ENCODE measurements around the gene DGKQ.

Gene DGKQ

GRCh38 chr4:910366-911091 lies 62.8 kb downstream of the DGKQ start:
- TF ChIP-seq CTCF (IDR thresholded peaks at IDR 0.05; ENCODE audit: low read depth, low read length) = no peak
- H3K36me3 ChIP-seq = peaks cover 24% of the 10 kb centered on the region
- peaks cover 2% of the 10 kb centered on the region; the same call in 1 of the 2 replicates for H3K9me3 ChIP-seq
- no peak overlapping the region for H3K4me3 ChIP-seq (ENCODE audit: low read depth, low read length)
- DNase-seq = peak; percentile 6
- H3K27me3 ChIP-seq = no peaks in the 10 kb centered on the region
- peaks cover 7% of the 10 kb centered on the region; the same call in 1 of the 2 replicates for H3K4me1 ChIP-seq

- Histone ChIP-seq H3K4me1 (peaks cover 7% of the 10 kb centered on the region; the same call in 1 of the 2 replicates), H3K9me3 (peaks cover 2% of the 10 kb centered on the region; the same call in 1 of the 2 replicates), H3K36me3 (peaks cover 24% of the 10 kb centered on the region), H3K27me3 (no peaks in the 10 kb centered on the region), H3K4me3 (ENCODE audit: low read depth, low read length) (no peak overlapping the region)
- no peak for TF ChIP-seq CTCF (IDR thresholded peaks at IDR 0.05; ENCODE audit: low read depth, low read length)
- peak; percentile 6 for DNase-seq
Measured at GRCh38 chr4:909821-910220, 63.5 kb downstream of the DGKQ start.

GRCh38 chr4:909131-909571 lies 64.2 kb downstream of the DGKQ start:
- no peaks in the 10 kb centered on the region for H3K27me3 ChIP-seq
- H3K4me3 ChIP-seq (ENCODE audit: low read depth, low read length) = no peak overlapping the region
- peaks cover 7% of the 10 kb centered on the region; the same call in 1 of the 2 replicates for H3K4me1 ChIP-seq
- no peak for DNase-seq
- no peak for TF ChIP-seq CTCF (IDR thresholded peaks at IDR 0.05; ENCODE audit: low read depth, low read length)
- H3K36me3 ChIP-seq = peaks cover 26% of the 10 kb centered on the region
- H3K9me3 ChIP-seq = peaks cover 2% of the 10 kb centered on the region; the same call in 1 of the 2 replicates
